Common myeloid progenitor, CD34-positive (primary cell): ENCODE measurements around the gene FLT1.

ENCODE experiments used
- CTCF ChIA-PET: fragments of 350-600 bp; sonication (Branson Sonifier 250); formaldehyde crosslinking; loops from one replicate; lab custom pipeline; 2021; ENCODE audit warnings: antibody characterized with exemption; lab: Charles Lee
- POLR2A ChIA-PET: fragments of 350-600 bp; sonication (Branson Sonifier 250); formaldehyde crosslinking; loops from one replicate; lab custom pipeline; 2021; ENCODE audit warnings: antibody characterized with exemption; lab: Charles Lee
- DNase-seq, 3 donors: peaks; one replicate each; pipeline versions ENCODE4 v3.0.0 to v3.0.0-alpha.2; 2013
- H3K27ac ChIP-seq, 2 experiments: 1 replicate in 1 of 2; 2 replicates in 1 of 2; pipeline ENCODE4 v1.7.0; 2013; ENCODE audit warnings: inconsistent platforms in 2 of 2, low read length in 2 of 2, mild to moderate bottlenecking in 2 of 2, low read depth in 1 of 2, moderate library complexity in 1 of 2; ENCODE audit not compliant: severe bottlenecking in 2 of 2, insufficient read depth in 1 of 2, poor library complexity in 1 of 2
- H3K27me3 ChIP-seq, 5 experiments: replicated peaks in 2 of 5; 1 replicate in 3 of 5; 2 replicates in 2 of 5; pipeline versions ENCODE4 v1.6.1 to v1.7.0; 2013; ENCODE audit warnings: low read length in 4 of 5, mild to moderate bottlenecking in 2 of 5, moderate library complexity in 2 of 5, inconsistent platforms in 1 of 5; ENCODE audit not compliant: insufficient read depth in 5 of 5, control insufficient read depth in 4 of 5
- H3K36me3 ChIP-seq, 4 experiments: 1 replicate in 2 of 4; 2 replicates in 2 of 4; pipeline versions ENCODE4 v1.6.1 to v1.7.0; 2013; ENCODE audit warnings: low read length in 3 of 4, control low read depth in 1 of 4, mild to moderate bottlenecking in 1 of 4; ENCODE audit not compliant: control insufficient read depth in 4 of 4, insufficient read depth in 4 of 4
- H3K4me1 ChIP-seq, 4 experiments: 1 replicate in 3 of 4; 2 replicates in 1 of 4; pipeline versions ENCODE4 v1.6.1 to v1.7.1; 2013; ENCODE audit warnings: low read length in 3 of 4, mild to moderate bottlenecking in 3 of 4, control low read depth in 1 of 4, inconsistent platforms in 1 of 4, moderate library complexity in 1 of 4; ENCODE audit not compliant: control insufficient read depth in 4 of 4, insufficient read depth in 4 of 4; ENCODE audit errors: control extremely low read depth in 1 of 4
- H3K4me3 ChIP-seq, 7 experiments: 1 replicate in 4 of 7; 2 replicates in 3 of 7; pipeline versions ENCODE4 v1.5.1 to v1.7.0; 2013; ENCODE audit warnings: mild to moderate bottlenecking in 7 of 7, low read length in 6 of 7, moderate library complexity in 6 of 7, inconsistent platforms in 2 of 7, low read depth in 2 of 7, control low read depth in 1 of 7; ENCODE audit not compliant: insufficient read depth in 4 of 7, control insufficient read depth in 1 of 7; ENCODE audit errors: extremely low read depth in 1 of 7
- H3K9me3 ChIP-seq, 5 experiments: 1 replicate in 4 of 5; 2 replicates in 1 of 5; pipeline versions ENCODE4 v1.6.1 to v1.7.1; 2013; ENCODE audit warnings: low read length in 4 of 5, mild to moderate bottlenecking in 2 of 5, inconsistent platforms in 1 of 5, low read depth in 1 of 5, moderate library complexity in 1 of 5; ENCODE audit not compliant: control insufficient read depth in 4 of 5, insufficient read depth in 2 of 5; ENCODE audit errors: control extremely low read depth in 1 of 5
- WGBS: methylation state at CpG from one replicate; pipeline ENCODE4 v1.1.5; 2013; ENCODE audit not compliant: insufficient coverage; 5-methylcytosine and 5-hydroxymethylcytosine counted together

FLT1 gene

DNA sequence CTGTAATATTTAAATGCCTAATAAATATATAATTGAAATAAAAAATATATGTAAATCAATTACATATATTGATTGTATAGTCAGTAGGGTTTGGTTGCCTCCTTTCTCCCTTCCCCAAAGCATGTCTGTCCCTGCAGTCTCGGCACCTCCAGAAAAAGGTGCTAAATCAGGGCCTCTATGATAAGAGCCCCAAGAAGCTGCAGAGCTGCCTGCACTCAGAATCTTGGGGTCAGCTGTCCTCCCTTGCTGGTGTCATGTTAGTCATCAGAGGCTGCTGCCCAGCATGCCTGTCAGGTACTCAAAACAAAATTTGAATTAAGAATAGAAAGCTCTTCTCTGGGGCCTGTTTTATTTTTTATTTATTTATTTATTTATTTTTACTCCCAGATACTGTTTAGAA lies 9.8 kb downstream of the FLT1 start:
- DNase-seq: no peak
- no peak overlapping the region for H3K4me3 ChIP-seq
- 100% methylated on average over 1 of the region's 1 CpG for WGBS
- peaks cover 10 to 22% (median 20%) of the 10 kb centered on the region in 4 experiments for H3K4me1 ChIP-seq
- ChIA-PET POLR2A (no interaction called here), CTCF (no interaction called here)
- H3K27ac ChIP-seq: no peak overlapping the region
- no peaks in the 10 kb centered on the region for H3K9me3 ChIP-seq
- peaks cover 0 to 4% (median 0%) of the 10 kb centered on the region in 5 experiments for H3K27me3 ChIP-seq
- H3K36me3 ChIP-seq: no peaks in the 10 kb centered on the region

GRCh38 chr13:28483313-28483931 lies 11.5 kb downstream of the FLT1 start:
- 100% methylated on average over 5 of the region's 7 CpGs for WGBS
- Histone ChIP-seq H3K4me1 (peaks cover 0 to 5% (median 3%) of the 10 kb centered on the region in 4 experiments), H3K4me3 (no peak overlapping the region), H3K27me3 (peaks cover 0 to 4% (median 0%) of the 10 kb centered on the region in 5 experiments), H3K9me3 (no peaks in the 10 kb centered on the region), H3K36me3 (no peaks in the 10 kb centered on the region), H3K27ac (no peak overlapping the region)
- POLR2A ChIA-PET: no interaction called here
- CTCF ChIA-PET: no interaction called here
- no peak for DNase-seq

DNA sequence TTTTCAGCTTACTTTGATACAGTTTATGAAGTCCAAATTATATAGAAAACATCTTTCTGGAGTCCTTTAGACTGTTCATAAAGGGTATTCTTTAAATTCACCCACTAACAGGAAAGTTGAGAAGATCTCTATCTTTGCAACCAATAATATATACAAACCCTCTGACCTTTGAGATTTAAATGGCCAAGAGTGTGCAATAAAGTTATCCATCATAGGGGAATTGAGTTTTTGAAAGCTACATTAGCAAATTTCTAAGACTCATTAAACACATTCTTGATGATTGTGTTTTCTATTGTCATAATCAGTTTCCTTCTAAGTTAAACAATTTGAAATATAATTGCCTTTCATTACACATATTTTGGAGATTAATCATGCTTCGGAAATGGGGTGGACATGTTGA lies 15.9 kb downstream of the FLT1 start:
- Histone ChIP-seq H3K27me3 (peaks cover 0 to 2% (median 0%) of the 10 kb centered on the region in 5 experiments), H3K36me3 (no peaks in the 10 kb centered on the region), H3K27ac (no peak overlapping the region), H3K9me3 (no peaks in the 10 kb centered on the region), H3K4me3 (no peak overlapping the region), H3K4me1 (no peaks in the 10 kb centered on the region)
- POLR2A ChIA-PET: no interaction called here
- no peak for DNase-seq
- CTCF ChIA-PET: interaction anchor here (0.6 to 3.2 kb wide), 3 partner anchors 11 to 52 kb away, joined by 3 to 12 read pairs (median 3); no protein-coding TSS in a partner anchor
- WGBS: no CpG with 5 or more reads among the region's 1 CpG

DNA sequence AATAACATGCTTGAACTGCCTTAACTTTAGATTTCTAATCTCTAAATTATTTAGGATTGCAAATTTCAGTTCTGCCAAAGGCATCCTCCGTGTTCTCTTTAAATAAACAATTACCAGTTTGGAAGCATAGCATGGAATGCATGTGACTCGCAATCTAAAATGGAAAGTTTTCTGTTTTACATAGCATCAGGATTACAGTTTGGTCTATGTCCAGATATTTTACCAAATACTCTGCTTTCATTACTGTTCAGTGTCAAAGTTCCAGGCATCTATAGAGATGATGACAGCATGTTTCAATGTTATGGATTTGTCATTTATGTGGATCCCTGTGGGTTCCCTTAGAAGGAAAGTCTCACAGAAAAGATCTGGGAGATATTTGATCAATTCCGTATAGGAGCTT lies 16.8 kb downstream of the FLT1 start:
- WGBS: no CpG with 5 or more reads among the region's 3 CpGs
- ChIA-PET CTCF (interaction anchor here (1.0 to 3.2 kb wide), 2 partner anchors 11 to 33 kb away, joined by 3 to 12 read pairs; no protein-coding TSS in a partner anchor), POLR2A (no interaction called here)
- H3K9me3 ChIP-seq: no peaks in the 10 kb centered on the region
- H3K4me3 ChIP-seq: no peak overlapping the region
- H3K4me1 ChIP-seq: no peaks in the 10 kb centered on the region
- H3K27me3 ChIP-seq: peaks cover 0 to 2% (median 0%) of the 10 kb centered on the region in 5 experiments
- H3K36me3 ChIP-seq: no peaks in the 10 kb centered on the region
- no peak overlapping the region for H3K27ac ChIP-seq
- no peak for DNase-seq

GRCh38 chr13:28477709-28477973 lies 17.3 kb downstream of the FLT1 start:
- WGBS: no CpG with 5 or more reads among the region's 3 CpGs

DNA sequence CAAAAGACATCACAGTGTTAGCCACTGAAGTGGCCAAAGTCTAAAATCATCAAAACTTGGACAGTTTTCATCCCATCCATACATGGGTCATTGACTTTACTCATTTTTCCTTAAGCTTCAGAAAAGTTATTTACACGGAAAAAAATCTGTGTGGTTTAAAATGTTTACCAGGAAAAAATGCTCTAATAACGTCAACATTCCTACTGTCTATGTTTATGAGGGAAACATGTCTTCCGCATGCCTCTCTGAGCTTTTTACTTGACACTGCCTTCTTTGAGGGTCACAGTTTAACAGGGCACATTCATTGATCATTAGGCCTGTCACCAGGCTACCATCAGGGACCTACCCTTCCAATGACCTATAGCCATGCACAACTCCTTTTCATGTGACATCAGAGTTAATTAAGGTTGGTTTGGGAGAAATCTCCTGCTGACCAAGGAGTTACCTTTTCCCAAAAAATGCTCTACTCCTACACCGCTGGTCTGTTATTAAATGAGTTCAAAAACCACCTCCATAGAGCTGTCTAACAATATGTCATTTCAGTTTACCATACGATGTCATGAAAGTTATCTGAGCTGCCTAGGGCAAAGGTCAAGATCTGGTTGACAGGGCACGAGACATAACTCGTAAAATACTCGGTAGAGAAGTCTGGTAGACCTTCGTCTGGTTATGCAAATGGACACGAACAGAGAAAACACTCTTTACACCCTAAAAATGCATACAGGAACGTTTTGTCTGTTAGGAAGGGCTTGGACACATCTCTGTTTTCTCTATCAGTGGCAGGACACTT lies 17.8 kb downstream of the FLT1 start:
- ChIA-PET POLR2A (no interaction called here), CTCF (interaction anchor here (0.5 to 3.2 kb wide), 2 partner anchors 12 to 154 kb away, joined by 3 to 12 read pairs; no protein-coding TSS in a partner anchor)
- H3K4me1 ChIP-seq: no peaks in the 10 kb centered on the region
- no peaks in the 10 kb centered on the region for H3K36me3 ChIP-seq
- 99% methylated on average over 9 of the region's 11 CpGs for WGBS
- no peaks in the 10 kb centered on the region for H3K9me3 ChIP-seq
- DNase-seq: no peak
- H3K27ac ChIP-seq: no peak overlapping the region
- H3K4me3 ChIP-seq: no peak overlapping the region
- peaks cover 0 to 2% (median 0%) of the 10 kb centered on the region in 5 experiments for H3K27me3 ChIP-seq

More at GRCh38 chr13:28477709-28477973, 17.3 kb downstream of the FLT1 start:
- no peak for DNase-seq
- no peak overlapping the region for H3K4me3 ChIP-seq
- ChIA-PET POLR2A (no interaction called here), CTCF (interaction anchor here (3.2 kb wide), 1 partner anchor 12 kb away, joined by 12 read pairs; no protein-coding TSS in a partner anchor)
- no peaks in the 10 kb centered on the region for H3K4me1 ChIP-seq
- H3K27me3 ChIP-seq: peaks cover 0 to 2% (median 0%) of the 10 kb centered on the region in 5 experiments
- no peaks in the 10 kb centered on the region for H3K36me3 ChIP-seq
- no peaks in the 10 kb centered on the region for H3K9me3 ChIP-seq
- no peak overlapping the region for H3K27ac ChIP-seq
